GM23248 (cell line): ENCODE measurements around the gene ENPP6.

ENCODE experiments used
- EZH2 ChIP-seq: fragments of 200-600 bp; sonication (generic); IDR thresholded peaks from 2 replicates; pipeline ENCODE4 v1.6.1; 2018; ENCODE audit warnings: antibody characterized with exemption, mild to moderate bottlenecking; ENCODE audit not compliant: insufficient read depth, poor library complexity, severe bottlenecking
- EZH2phosphoT487 ChIP-seq: fragments of 200-600 bp; sonication (generic); IDR thresholded peaks from 2 replicates; pipeline ENCODE4 v1.6.1; 2018; ENCODE audit warnings: antibody characterized with exemption, moderate library complexity, mild to moderate bottlenecking, low read depth; ENCODE audit not compliant: insufficient read depth

DNA sequence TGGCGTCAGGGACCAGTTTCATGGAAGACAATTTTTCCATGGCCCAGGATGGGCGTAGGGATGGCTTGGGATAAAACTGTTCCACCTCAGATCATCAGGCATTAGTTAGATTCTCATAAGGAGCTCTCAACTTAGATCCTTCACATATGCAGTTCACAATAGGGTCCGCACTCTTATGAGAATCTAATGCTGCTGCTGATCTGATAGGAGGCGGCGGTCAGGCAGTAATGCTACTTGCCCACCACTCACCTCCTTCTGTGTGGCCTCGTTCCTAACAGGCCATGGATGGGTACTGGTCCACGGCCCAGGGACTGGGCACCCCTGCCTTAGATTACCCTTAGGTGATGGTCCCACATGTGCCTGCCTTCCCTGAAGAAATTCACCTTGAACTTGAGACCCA lies 28.8 kb upstream of the ENPP6 start:
- no peak for TF ChIP-seq EZH2
- TF ChIP-seq EZH2phosphoT487: no peak
